HL-60 (cell line): ENCODE measurements around the gene ACAD8.

Experiments
- GABPA ChIP-seq: IDR thresholded peaks from 2 replicates; pipeline ENCODE4 v1.6.1; 2012; ENCODE audit warnings: low read depth
- POLR2AphosphoS5 ChIP-seq: IDR thresholded peaks from 2 replicates; pipeline ENCODE4 v1.6.1; 2012; ENCODE audit warnings: low read depth
- SPI1 ChIP-seq: IDR thresholded peaks from 2 replicates; pipeline ENCODE4 v1.6.1; 2012; ENCODE audit warnings: low read depth, mild to moderate bottlenecking, borderline replicate concordance
- TF ChIP-seq, protein P1 (sequence below): IDR thresholded peaks from one replicate; pipeline ENCODE4 v1.5.1; 2011; ENCODE audit warnings: low read length, control low read depth, inconsistent platforms; ENCODE audit not compliant: insufficient read depth
- TF ChIP-seq, protein P2 (sequence below): IDR thresholded peaks from 2 replicates; pipeline ENCODE4 v1.6.1; 2012; ENCODE audit warnings: low read depth; ENCODE audit not compliant: insufficient replicate concordance

DNA sequence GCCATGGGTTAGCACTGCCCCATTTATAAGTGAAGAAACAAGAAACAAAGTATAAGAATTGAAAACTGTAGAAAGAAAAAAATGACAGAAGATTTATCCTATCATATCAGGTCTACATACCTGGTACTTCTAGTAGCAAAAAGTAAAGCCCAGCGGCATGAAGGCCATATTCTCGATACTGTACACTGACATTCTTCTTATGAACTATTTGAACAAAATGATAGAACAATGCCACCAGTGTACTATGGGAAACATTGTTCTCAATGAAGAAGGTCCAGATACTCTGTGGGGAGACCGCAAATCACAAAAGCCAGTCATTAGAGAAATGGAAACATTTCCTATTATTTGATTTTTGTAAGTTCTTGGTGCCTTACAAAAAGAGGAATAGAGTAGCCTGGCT, 36.6 kb upstream of the ACAD8 start:
- TF ChIP-seq, protein P1, sequence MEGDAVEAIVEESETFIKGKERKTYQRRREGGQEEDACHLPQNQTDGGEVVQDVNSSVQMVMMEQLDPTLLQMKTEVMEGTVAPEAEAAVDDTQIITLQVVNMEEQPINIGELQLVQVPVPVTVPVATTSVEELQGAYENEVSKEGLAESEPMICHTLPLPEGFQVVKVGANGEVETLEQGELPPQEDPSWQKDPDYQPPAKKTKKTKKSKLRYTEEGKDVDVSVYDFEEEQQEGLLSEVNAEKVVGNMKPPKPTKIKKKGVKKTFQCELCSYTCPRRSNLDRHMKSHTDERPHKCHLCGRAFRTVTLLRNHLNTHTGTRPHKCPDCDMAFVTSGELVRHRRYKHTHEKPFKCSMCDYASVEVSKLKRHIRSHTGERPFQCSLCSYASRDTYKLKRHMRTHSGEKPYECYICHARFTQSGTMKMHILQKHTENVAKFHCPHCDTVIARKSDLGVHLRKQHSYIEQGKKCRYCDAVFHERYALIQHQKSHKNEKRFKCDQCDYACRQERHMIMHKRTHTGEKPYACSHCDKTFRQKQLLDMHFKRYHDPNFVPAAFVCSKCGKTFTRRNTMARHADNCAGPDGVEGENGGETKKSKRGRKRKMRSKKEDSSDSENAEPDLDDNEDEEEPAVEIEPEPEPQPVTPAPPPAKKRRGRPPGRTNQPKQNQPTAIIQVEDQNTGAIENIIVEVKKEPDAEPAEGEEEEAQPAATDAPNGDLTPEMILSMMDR, result no peak
- TF ChIP-seq POLR2AphosphoS5 (no peak), GABPA (no peak), SPI1 (no peak)
- TF ChIP-seq, protein P2, sequence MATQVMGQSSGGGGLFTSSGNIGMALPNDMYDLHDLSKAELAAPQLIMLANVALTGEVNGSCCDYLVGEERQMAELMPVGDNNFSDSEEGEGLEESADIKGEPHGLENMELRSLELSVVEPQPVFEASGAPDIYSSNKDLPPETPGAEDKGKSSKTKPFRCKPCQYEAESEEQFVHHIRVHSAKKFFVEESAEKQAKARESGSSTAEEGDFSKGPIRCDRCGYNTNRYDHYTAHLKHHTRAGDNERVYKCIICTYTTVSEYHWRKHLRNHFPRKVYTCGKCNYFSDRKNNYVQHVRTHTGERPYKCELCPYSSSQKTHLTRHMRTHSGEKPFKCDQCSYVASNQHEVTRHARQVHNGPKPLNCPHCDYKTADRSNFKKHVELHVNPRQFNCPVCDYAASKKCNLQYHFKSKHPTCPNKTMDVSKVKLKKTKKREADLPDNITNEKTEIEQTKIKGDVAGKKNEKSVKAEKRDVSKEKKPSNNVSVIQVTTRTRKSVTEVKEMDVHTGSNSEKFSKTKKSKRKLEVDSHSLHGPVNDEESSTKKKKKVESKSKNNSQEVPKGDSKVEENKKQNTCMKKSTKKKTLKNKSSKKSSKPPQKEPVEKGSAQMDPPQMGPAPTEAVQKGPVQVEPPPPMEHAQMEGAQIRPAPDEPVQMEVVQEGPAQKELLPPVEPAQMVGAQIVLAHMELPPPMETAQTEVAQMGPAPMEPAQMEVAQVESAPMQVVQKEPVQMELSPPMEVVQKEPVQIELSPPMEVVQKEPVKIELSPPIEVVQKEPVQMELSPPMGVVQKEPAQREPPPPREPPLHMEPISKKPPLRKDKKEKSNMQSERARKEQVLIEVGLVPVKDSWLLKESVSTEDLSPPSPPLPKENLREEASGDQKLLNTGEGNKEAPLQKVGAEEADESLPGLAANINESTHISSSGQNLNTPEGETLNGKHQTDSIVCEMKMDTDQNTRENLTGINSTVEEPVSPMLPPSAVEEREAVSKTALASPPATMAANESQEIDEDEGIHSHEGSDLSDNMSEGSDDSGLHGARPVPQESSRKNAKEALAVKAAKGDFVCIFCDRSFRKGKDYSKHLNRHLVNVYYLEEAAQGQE, result no peak
